OCI-LY7 (cell line): Measurements from ENCODE around the gene GOLGA3.

Experiments
- EZH2phosphoT487 ChIP-seq: fragments of 200-600 bp; sonication (generic); IDR thresholded peaks from 2 replicates; pipeline ENCODE4 v1.6.1; 2018; ENCODE audit warnings: low read depth, borderline replicate concordance, mild to moderate bottlenecking, mixed run types, antibody characterized with exemption, low read length, moderate library complexity, mixed read lengths
- TF ChIP-seq, protein P1 (sequence below): fragments of 200-600 bp; sonication (generic); conservative IDR thresholded peaks from 2 replicates; pipeline ENCODE4 v1.5.1; 2014; ENCODE audit warnings: mild to moderate bottlenecking, antibody characterized with exemption, low read length, moderate library complexity, mixed read lengths

DNA sequence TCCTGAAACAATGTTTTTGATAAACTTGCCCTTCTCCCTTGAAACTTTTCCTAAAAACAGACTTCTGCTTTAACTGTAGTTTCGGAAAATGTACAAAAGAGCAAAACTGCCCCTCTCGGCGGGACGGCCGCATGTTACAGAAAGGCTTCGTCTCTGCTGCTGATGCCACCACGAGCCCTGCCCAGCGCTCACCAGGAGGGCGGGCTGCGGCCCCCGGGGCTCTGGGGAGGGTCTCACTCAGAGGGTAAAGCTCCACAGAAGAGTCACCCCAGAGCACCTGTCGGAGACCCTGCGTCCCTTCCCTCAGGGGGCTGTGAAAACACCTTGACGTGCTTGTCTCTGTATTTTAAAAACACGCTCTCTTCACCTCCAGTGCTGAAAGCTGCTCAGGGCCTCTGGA, 12.5 kb upstream of the GOLGA3 start:
- TF ChIP-seq, protein P1, sequence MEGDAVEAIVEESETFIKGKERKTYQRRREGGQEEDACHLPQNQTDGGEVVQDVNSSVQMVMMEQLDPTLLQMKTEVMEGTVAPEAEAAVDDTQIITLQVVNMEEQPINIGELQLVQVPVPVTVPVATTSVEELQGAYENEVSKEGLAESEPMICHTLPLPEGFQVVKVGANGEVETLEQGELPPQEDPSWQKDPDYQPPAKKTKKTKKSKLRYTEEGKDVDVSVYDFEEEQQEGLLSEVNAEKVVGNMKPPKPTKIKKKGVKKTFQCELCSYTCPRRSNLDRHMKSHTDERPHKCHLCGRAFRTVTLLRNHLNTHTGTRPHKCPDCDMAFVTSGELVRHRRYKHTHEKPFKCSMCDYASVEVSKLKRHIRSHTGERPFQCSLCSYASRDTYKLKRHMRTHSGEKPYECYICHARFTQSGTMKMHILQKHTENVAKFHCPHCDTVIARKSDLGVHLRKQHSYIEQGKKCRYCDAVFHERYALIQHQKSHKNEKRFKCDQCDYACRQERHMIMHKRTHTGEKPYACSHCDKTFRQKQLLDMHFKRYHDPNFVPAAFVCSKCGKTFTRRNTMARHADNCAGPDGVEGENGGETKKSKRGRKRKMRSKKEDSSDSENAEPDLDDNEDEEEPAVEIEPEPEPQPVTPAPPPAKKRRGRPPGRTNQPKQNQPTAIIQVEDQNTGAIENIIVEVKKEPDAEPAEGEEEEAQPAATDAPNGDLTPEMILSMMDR = no peak
- TF ChIP-seq EZH2phosphoT487 = no peak
